Loucy (cell line): ENCODE results near the gene SLC25A13.

Source experiments
- H2AFZ ChIP-seq: fragments of 200-600 bp; sonication (generic); 2 replicates; pipeline ENCODE4 v1.6.0; 2016; ENCODE audit warnings: antibody characterized with exemption, mild to moderate bottlenecking, low read length, moderate library complexity
- H3F3A ChIP-seq: fragments of 200-600 bp; 2 replicates; pipeline ENCODE4 v1.6.0; 2016; ENCODE audit warnings: antibody characterized with exemption, low read depth, mild to moderate bottlenecking
- H3K27me3 ChIP-seq: fragments of 200-600 bp; sonication (generic); 2 replicates; pipeline ENCODE4 v1.6.1; 2014; ENCODE audit warnings: low read length, mild to moderate bottlenecking; ENCODE audit not compliant: insufficient read depth, poor library complexity, severe bottlenecking
- H3K36me3 ChIP-seq: fragments of 200-600 bp; sonication (generic); 2 replicates; pipeline ENCODE4 v1.6.1; 2016; ENCODE audit warnings: low read length; ENCODE audit not compliant: insufficient read depth
- H3K4me1 ChIP-seq: fragments of 200-600 bp; sonication (generic); 2 replicates; pipeline ENCODE4 v1.5.1; 2014; ENCODE audit warnings: low read length, mild to moderate bottlenecking; ENCODE audit not compliant: insufficient read depth, poor library complexity, severe bottlenecking
- H3K4me2 ChIP-seq: fragments of 200-600 bp; sonication (generic); 2 replicates; pipeline ENCODE4 v1.6.0; 2014; ENCODE audit warnings: antibody characterized with exemption, low read length, low read depth, mild to moderate bottlenecking; ENCODE audit not compliant: poor library complexity, severe bottlenecking
- H3K4me3 ChIP-seq: fragments of 200-600 bp; sonication (generic); 2 replicates; pipeline ENCODE4 v1.5.1; 2014; ENCODE audit warnings: low read length, mild to moderate bottlenecking, mixed read lengths; ENCODE audit not compliant: poor library complexity, severe bottlenecking
- H3K79me2 ChIP-seq: fragments of 200-600 bp; sonication (generic); 2 replicates; pipeline ENCODE4 v1.6.1; 2014; ENCODE audit warnings: low read length; ENCODE audit not compliant: insufficient read depth
- H3K9ac ChIP-seq: fragments of 200-600 bp; sonication (generic); 2 replicates; pipeline ENCODE4 v1.6.0; 2014; ENCODE audit warnings: mild to moderate bottlenecking, low read depth, low read length, moderate library complexity; ENCODE audit not compliant: poor library complexity, severe bottlenecking
- H3K9me2 ChIP-seq: fragments of 200-600 bp; sonication (generic); replicated peaks from 2 replicates; pipeline ENCODE4 v1.6.1; 2016; ENCODE audit warnings: low read depth, low read length, mixed read lengths
- H3K9me3 ChIP-seq: fragments of 200-600 bp; sonication (generic); 2 replicates; pipeline ENCODE4 v1.6.1; 2014; ENCODE audit warnings: mild to moderate bottlenecking, antibody characterized with exemption, low read length, low read depth; ENCODE audit not compliant: insufficient read depth
- H4K20me1 ChIP-seq: fragments of 200-600 bp; sonication (generic); 2 replicates; pipeline ENCODE4 v1.6.0; 2014; ENCODE audit warnings: antibody characterized with exemption, low read length, mild to moderate bottlenecking; ENCODE audit not compliant: insufficient read depth, poor library complexity, severe bottlenecking
- EZH2phosphoT487 ChIP-seq: fragments of 200-600 bp; IDR thresholded peaks from 2 replicates; pipeline ENCODE4 v1.6.1; 2018; ENCODE audit warnings: antibody characterized with exemption, mild to moderate bottlenecking, moderate library complexity, borderline replicate concordance
- TF ChIP-seq, protein P1 (sequence below): fragments of 200-600 bp; sonication (generic); conservative IDR thresholded peaks from 2 replicates; pipeline ENCODE4 v1.5.1; 2014; ENCODE audit warnings: mild to moderate bottlenecking, antibody characterized with exemption, low read length

The SLC25A13 gene

DNA sequence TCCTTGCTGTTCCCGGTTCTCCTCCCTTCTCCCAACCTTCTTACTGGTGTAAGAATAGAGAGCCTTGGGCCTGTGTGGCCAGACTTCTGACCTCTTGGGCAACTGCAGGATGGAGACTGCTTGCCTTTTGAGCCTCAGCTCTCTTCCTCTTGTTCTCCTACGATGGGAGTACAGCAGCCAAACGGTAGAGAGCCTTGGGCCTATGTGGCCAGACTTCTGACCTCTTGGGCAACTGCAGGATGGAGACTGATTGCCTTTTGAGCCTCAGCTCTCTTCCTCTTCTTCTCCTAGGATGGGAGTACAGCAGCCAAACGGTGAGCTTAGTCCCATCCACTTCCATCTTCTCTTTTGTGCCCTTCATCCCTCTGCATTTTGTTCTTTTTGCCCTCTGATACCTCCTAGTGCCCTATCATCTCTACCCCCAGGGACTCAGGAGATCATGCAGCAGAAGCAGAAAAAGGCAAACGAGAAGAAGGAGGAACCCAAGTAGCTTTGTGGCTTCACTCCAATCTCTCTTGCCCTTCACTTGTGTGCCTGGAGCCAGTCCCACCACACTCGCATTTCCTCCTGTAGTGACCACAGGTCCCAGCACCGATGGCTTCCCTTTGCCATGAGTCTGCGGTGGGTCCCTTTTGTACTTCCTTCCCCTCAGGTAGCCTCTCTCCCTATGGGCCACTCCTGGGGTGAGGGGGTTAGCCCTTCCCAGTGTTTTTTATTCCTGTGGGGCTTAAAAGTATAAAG is 15.3 kb downstream of the SLC25A13 start:
- H3K4me2 ChIP-seq = no peak overlapping the region
- H3K79me2 ChIP-seq = peaks cover 83% of the 10 kb centered on the region
- no peaks in the 10 kb centered on the region for H3K27me3 ChIP-seq
- TF ChIP-seq, protein P1, sequence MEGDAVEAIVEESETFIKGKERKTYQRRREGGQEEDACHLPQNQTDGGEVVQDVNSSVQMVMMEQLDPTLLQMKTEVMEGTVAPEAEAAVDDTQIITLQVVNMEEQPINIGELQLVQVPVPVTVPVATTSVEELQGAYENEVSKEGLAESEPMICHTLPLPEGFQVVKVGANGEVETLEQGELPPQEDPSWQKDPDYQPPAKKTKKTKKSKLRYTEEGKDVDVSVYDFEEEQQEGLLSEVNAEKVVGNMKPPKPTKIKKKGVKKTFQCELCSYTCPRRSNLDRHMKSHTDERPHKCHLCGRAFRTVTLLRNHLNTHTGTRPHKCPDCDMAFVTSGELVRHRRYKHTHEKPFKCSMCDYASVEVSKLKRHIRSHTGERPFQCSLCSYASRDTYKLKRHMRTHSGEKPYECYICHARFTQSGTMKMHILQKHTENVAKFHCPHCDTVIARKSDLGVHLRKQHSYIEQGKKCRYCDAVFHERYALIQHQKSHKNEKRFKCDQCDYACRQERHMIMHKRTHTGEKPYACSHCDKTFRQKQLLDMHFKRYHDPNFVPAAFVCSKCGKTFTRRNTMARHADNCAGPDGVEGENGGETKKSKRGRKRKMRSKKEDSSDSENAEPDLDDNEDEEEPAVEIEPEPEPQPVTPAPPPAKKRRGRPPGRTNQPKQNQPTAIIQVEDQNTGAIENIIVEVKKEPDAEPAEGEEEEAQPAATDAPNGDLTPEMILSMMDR = no peak
- TF ChIP-seq EZH2phosphoT487 = no peak
- peaks cover 9% of the 10 kb centered on the region for H3F3A ChIP-seq
- H2AFZ ChIP-seq = no peak overlapping the region
- H3K9me2 ChIP-seq = no peaks in the 10 kb centered on the region
- no peak overlapping the region for H3K9ac ChIP-seq
- H3K9me3 ChIP-seq = no peaks in the 10 kb centered on the region
- H3K36me3 ChIP-seq = no peaks in the 10 kb centered on the region; the same call in 1 of the 2 replicates
- no peak overlapping the region for H3K4me3 ChIP-seq
- H4K20me1 ChIP-seq = peaks cover 43% of the 10 kb centered on the region
- H3K4me1 ChIP-seq = peaks cover 72% of the 10 kb centered on the region

DNA sequence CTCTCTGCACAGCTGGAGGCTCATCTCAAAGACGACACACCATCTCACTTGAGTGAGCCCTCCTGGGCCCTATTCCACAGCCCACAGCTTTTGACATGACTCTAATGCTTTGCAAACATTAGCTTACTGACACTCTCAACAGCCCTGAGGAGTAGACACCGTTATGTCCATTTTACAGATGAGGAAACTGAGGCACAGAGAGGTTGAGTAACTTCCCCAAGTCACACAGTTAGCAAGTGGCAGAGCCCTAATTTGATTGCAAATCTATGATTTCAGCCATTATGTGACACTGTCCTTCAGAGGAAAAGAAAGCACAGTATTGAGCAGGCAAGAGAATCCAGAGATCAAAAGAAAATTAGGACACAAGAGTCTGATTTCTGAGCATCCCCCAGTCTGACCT is 16.0 kb downstream of the SLC25A13 start:
- Histone ChIP-seq H3K9me2 (no peaks in the 10 kb centered on the region), H3K9me3 (no peaks in the 10 kb centered on the region), H3K4me1 (peaks cover 73% of the 10 kb centered on the region), H3K4me2 (no peak overlapping the region), H3K4me3 (no peak overlapping the region), H3K27me3 (no peaks in the 10 kb centered on the region), H3K36me3 (no peaks in the 10 kb centered on the region; the same call in 1 of the 2 replicates), H3F3A (peaks cover 9% of the 10 kb centered on the region), H3K9ac (no peak overlapping the region), H4K20me1 (peaks cover 41% of the 10 kb centered on the region), H3K79me2 (peaks cover 86% of the 10 kb centered on the region), H2AFZ (no peak overlapping the region)
- TF ChIP-seq, protein P1 = no peak
- no peak for TF ChIP-seq EZH2phosphoT487

DNA sequence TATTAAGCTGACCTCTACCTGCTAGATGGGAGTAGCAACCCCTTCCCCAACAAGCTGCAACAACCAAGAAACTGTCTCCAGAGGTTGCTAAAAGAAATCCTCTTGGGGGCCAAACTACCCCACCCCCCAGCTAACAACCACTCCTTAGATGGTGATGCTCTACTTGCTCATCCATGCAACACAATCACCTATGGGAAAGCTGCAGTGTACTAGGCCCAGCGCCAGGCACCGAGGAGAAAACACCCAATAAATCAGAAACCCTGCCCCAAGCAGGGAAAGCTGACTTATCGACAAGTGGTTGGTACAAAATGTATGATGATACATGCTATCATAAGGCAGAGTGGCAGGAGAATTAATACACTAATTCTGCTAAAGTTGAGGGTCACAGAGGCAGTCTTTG is 17.3 kb downstream of the SLC25A13 start:
- Histone ChIP-seq H3K9me2 (no peaks in the 10 kb centered on the region), H4K20me1 (peaks cover 43% of the 10 kb centered on the region), H3K4me2 (peak overlapping the region; percentile 67), H3F3A (peaks cover 9% of the 10 kb centered on the region), H3K9me3 (no peaks in the 10 kb centered on the region), H3K4me3 (no peak overlapping the region), H2AFZ (no peak overlapping the region), H3K79me2 (peaks cover 89% of the 10 kb centered on the region), H3K9ac (no peak overlapping the region), H3K27me3 (no peaks in the 10 kb centered on the region), H3K4me1 (peaks cover 78% of the 10 kb centered on the region), H3K36me3 (no peaks in the 10 kb centered on the region; the same call in 1 of the 2 replicates)
- TF ChIP-seq, protein P1 = no peak
- no peak for TF ChIP-seq EZH2phosphoT487
